ENCODE results near the gene PGC. TPM values are rescaled to one million over a fixed set of nuclear protein-coding genes. Genes with fewer than 3 reads are reported as not detected.

The PGC gene
- total and polyA plus RNA-seq, 8 donors: 1.0 to 33.6 (median 3.2) TPM

DNA sequence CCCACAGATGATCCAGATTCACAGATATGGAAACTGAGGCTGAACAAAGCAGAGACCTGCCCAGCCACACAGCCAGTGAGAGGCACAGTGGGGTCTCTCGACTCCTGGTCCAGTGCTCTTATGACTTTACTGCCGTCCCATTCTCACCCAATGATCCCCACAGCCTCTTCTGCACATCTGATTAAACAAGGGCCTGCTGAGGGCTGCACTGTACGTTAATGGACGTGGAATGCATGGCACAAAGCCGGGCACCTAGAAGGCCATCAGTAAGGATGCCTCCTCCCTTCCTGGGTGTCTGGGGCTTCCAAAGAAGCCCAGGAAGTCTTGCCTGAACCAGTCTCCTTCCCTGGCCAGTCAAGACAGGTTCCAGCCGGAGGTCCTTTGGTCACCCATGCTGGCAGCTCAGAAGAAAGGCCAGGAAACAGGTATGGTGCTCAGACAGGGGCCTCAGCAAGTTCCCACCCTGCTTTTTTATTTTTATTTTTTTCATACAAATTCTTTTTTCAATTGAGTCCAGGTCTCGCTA, 15.6 kb downstream of the PGC start:
- Histone ChIP-seq H3K4me1 (peaks cover 0 to 9% (median 0%) of the 10 kb centered on the region in 3 donors), H3K36me3 (no peaks in the 10 kb centered on the region), H3K9me3 (no peaks in the 10 kb centered on the region), H3K27me3 (no peaks in the 10 kb centered on the region), H3K27ac (no peak overlapping the region), H3K4me3 (no peak overlapping the region)
- WGBS, 2 donors: 78 to 89% methylated on average over 7 of the region's 7 CpGs
- intact Hi-C loops (cut with DNase I): no loop called here
- DNase-seq (peak in 1 of 6 donors; percentile 19), ATAC-seq (no peak), FAIRE-seq (no peak)
- TF ChIP-seq, protein P1, sequence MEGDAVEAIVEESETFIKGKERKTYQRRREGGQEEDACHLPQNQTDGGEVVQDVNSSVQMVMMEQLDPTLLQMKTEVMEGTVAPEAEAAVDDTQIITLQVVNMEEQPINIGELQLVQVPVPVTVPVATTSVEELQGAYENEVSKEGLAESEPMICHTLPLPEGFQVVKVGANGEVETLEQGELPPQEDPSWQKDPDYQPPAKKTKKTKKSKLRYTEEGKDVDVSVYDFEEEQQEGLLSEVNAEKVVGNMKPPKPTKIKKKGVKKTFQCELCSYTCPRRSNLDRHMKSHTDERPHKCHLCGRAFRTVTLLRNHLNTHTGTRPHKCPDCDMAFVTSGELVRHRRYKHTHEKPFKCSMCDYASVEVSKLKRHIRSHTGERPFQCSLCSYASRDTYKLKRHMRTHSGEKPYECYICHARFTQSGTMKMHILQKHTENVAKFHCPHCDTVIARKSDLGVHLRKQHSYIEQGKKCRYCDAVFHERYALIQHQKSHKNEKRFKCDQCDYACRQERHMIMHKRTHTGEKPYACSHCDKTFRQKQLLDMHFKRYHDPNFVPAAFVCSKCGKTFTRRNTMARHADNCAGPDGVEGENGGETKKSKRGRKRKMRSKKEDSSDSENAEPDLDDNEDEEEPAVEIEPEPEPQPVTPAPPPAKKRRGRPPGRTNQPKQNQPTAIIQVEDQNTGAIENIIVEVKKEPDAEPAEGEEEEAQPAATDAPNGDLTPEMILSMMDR (IDR thresholded peaks at IDR 0.05): no peak

DNA sequence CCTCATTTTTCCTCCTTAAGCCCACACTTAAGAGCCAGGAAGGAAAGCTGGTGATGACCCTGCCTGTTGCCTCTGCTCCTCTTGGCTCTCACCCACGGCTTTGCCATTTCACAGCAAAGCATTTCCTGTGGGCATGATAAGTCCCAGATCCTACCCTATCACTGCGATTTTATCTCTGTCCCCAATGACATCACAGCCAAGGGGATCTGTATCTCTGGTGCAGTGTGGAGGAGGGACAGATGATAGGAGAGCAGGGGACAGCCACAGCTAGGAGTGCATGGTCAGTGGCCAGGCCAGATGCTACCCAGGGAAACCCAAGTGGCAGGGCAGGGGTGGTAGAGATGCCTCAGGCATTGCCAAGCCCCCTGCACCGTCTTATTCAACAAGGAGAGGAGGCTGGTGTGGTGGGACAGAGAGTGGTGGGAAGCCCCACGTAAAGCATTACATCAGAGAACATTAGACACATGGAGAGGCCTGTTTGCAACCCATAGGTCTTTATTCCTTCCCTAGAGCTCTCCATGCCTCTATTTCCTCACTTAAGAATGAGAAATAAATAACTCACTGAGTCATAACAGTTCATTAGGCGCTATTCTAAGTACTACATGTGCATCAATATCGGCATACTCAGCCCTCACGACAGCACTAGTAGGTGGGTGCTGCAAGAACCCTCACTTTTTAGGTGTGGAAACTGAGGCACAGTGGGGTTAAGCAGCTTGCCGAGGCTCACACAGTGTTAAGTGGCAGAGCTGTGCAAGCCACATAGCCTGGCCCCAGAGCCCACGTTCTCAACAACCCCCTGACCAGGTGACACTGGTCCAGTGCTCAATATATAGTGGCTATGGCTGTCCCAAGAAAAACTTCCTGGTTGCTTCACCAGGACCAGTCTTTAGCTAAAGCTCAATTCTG, 16.4 kb downstream of the PGC start:
- H3K4me1 ChIP-seq: peaks cover 0 to 6% (median 0%) of the 10 kb centered on the region in 3 donors
- intact Hi-C loops (cut with DNase I): no loop called here
- H3K27ac ChIP-seq: no peak overlapping the region
- ATAC-seq (no peak), FAIRE-seq (no peak), DNase-seq (peak in 1 of 6 donors; percentile 21)
- no peaks in the 10 kb centered on the region for H3K27me3 ChIP-seq
- H3K9me3 ChIP-seq: no peaks in the 10 kb centered on the region
- TF ChIP-seq, protein P1 (IDR thresholded peaks at IDR 0.05): no peak
- H3K36me3 ChIP-seq: no peaks in the 10 kb centered on the region
- WGBS, 2 donors: 81 to 84% methylated on average over 9 of the region's 9 CpGs
- no peak overlapping the region for H3K4me3 ChIP-seq

DNA sequence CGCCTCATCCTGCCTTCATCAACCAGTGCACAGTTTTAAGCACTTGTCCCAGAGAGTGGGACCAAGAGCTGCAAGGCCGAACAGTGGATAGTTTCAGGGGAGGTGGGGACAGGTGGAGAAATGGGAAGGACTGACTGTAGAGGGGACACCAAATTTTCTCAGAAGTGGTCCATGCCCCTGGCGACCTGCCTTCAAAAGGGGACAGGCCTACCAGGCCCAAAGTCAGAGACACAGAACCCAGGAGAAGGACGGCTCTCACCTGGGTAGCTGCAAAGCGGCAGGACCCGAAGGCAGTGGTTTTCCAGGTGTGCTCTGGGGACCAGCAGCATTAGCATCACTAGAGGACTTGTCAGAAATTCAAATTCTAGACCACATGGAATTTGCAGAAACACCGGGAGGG, 17.6 kb downstream of the PGC start:
- Histone ChIP-seq H3K27ac (no peak overlapping the region), H3K4me3 (no peak overlapping the region), H3K4me1 (peaks cover 0 to 9% (median 0%) of the 10 kb centered on the region in 3 donors), H3K27me3 (no peaks in the 10 kb centered on the region), H3K36me3 (no peaks in the 10 kb centered on the region), H3K9me3 (no peaks in the 10 kb centered on the region)
- ATAC-seq (no peak), FAIRE-seq (no peak), DNase-seq (peak in 1 of 6 donors; percentile 25)
- intact Hi-C loops (cut with DNase I): no loop called here
- TF ChIP-seq, protein P1 (IDR thresholded peaks at IDR 0.05): no peak
- 90 to 94% methylated on average over 7 of the region's 7 CpGs for WGBS, 2 donors

DNA sequence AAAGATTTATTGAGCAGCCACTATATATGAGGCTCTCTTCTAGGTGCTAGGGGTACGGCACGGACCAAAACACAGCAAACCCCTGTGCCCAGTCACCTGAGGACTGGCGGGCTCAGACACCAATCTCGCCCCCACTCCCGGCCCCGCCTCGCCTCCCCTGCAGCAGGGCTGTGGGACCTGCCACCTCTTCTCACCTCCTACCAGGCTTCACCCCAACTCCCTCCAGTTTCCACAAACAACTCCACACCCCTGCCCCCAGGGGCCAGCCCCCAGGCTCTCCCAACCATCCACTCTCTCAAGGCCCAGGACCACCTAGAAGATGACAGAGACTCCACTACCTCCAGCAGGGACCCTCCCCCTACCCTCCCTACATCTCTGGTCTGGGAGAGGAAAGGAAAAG, 18.2 kb downstream of the PGC start:
- Histone ChIP-seq H3K4me3 (no peak overlapping the region), H3K27me3 (no peaks in the 10 kb centered on the region), H3K27ac (no peak overlapping the region), H3K4me1 (peaks cover 0 to 9% (median 0%) of the 10 kb centered on the region in 3 donors), H3K36me3 (no peaks in the 10 kb centered on the region), H3K9me3 (no peaks in the 10 kb centered on the region)
- DNase-seq: peak in 1 of 6 donors; percentile 25
- ATAC-seq: no peak
- 94 to 95% methylated on average over 7 of the region's 7 CpGs for WGBS, 2 donors
- FAIRE-seq: no peak
- intact Hi-C loops (cut with DNase I): no loop called here
- TF ChIP-seq, protein P1 (IDR thresholded peaks at IDR 0.05): no peak

Data from pancreas (tissue), 10 donors.